ENCODE measurements around the gene PIK3R5. TPM values are rescaled to one million over a fixed set of nuclear protein-coding genes. Genes with fewer than 3 reads are reported as not detected.

Gene PIK3R5
- polyA plus RNA-seq, 1 donor from 2014 or later: not detected

- no peaks in the 10 kb centered on the region for H3K9me3 ChIP-seq (ENCODE audit: low read length)
- no peak overlapping the region for H2AFZ ChIP-seq (ENCODE audit: low read depth, low read length)
- H3K79me2 ChIP-seq (replicated peaks; ENCODE audit: insufficient read depth, low read length): no peaks in the 10 kb centered on the region
- H3K36me3 ChIP-seq (ENCODE audit: insufficient read depth, low read length): no peaks in the 10 kb centered on the region
- no peak overlapping the region for H3K4me3 ChIP-seq (ENCODE audit: low read length)
- TF ChIP-seq SMC3 (conservative IDR thresholded peaks at IDR 0.05; ENCODE audit: poor library complexity): no peak
- TF ChIP-seq TAF1 (IDR thresholded peaks at IDR 0.05; ENCODE audit: low read depth): no peak
- TF ChIP-seq, protein P1, sequence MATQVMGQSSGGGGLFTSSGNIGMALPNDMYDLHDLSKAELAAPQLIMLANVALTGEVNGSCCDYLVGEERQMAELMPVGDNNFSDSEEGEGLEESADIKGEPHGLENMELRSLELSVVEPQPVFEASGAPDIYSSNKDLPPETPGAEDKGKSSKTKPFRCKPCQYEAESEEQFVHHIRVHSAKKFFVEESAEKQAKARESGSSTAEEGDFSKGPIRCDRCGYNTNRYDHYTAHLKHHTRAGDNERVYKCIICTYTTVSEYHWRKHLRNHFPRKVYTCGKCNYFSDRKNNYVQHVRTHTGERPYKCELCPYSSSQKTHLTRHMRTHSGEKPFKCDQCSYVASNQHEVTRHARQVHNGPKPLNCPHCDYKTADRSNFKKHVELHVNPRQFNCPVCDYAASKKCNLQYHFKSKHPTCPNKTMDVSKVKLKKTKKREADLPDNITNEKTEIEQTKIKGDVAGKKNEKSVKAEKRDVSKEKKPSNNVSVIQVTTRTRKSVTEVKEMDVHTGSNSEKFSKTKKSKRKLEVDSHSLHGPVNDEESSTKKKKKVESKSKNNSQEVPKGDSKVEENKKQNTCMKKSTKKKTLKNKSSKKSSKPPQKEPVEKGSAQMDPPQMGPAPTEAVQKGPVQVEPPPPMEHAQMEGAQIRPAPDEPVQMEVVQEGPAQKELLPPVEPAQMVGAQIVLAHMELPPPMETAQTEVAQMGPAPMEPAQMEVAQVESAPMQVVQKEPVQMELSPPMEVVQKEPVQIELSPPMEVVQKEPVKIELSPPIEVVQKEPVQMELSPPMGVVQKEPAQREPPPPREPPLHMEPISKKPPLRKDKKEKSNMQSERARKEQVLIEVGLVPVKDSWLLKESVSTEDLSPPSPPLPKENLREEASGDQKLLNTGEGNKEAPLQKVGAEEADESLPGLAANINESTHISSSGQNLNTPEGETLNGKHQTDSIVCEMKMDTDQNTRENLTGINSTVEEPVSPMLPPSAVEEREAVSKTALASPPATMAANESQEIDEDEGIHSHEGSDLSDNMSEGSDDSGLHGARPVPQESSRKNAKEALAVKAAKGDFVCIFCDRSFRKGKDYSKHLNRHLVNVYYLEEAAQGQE (IDR thresholded peaks at IDR 0.05; ENCODE audit: borderline replicate concordance): no peak
- TF ChIP-seq POLR2AphosphoS5 (IDR thresholded peaks at IDR 0.05): no peak
- no peak for TF ChIP-seq RAD21 (conservative IDR thresholded peaks at IDR 0.05)
- TF ChIP-seq, protein P2, sequence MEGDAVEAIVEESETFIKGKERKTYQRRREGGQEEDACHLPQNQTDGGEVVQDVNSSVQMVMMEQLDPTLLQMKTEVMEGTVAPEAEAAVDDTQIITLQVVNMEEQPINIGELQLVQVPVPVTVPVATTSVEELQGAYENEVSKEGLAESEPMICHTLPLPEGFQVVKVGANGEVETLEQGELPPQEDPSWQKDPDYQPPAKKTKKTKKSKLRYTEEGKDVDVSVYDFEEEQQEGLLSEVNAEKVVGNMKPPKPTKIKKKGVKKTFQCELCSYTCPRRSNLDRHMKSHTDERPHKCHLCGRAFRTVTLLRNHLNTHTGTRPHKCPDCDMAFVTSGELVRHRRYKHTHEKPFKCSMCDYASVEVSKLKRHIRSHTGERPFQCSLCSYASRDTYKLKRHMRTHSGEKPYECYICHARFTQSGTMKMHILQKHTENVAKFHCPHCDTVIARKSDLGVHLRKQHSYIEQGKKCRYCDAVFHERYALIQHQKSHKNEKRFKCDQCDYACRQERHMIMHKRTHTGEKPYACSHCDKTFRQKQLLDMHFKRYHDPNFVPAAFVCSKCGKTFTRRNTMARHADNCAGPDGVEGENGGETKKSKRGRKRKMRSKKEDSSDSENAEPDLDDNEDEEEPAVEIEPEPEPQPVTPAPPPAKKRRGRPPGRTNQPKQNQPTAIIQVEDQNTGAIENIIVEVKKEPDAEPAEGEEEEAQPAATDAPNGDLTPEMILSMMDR (IDR thresholded peaks at IDR 0.05; ENCODE audit: poor library complexity, severe bottlenecking): no peak
- no peak overlapping the region for H3K4me2 ChIP-seq (ENCODE audit: low read length)
- no peaks in the 10 kb centered on the region for H3F3A ChIP-seq (ENCODE audit: insufficient read depth, low read length, poor library complexity, severe bottlenecking)
- no peaks in the 10 kb centered on the region for H4K20me1 ChIP-seq (ENCODE audit: insufficient read depth)
- H3K27me3 ChIP-seq (ENCODE audit: insufficient read depth, low read depth, low read length): no peaks in the 10 kb centered on the region
- no peak overlapping the region for H3K9ac ChIP-seq (ENCODE audit: low read length)
- no peaks in the 10 kb centered on the region for H3K9me2 ChIP-seq (ENCODE audit: insufficient read depth, low read length)
- no peak overlapping the region for H3K27ac ChIP-seq (ENCODE audit: low read length)
Measured at GRCh38 chr17:8925141-8925540, 40.4 kb downstream of the PIK3R5 start.

DNA sequence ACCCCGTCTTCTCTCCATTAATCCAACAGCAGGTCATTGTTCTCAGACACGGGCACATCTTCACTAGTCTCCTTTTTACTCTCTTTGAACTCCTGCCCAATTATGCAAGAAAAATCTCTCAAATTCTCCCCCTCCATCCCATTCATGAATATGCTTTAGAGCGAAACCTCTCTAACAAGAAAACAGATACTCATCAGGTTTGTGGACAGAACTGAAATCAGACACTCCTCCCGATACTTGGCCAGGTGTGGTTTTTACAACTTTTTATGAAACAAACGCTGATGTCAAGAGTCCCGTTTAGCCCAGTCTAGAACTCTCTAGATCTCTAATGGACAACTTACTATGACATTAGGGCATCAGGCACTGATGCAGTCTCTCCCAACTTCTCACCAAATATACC lies 40.9 kb downstream of the PIK3R5 start:
- no peaks in the 10 kb centered on the region for H4K20me1 ChIP-seq (ENCODE audit: insufficient read depth)
- no peaks in the 10 kb centered on the region for H3K79me2 ChIP-seq (replicated peaks; ENCODE audit: insufficient read depth, low read length)
- no peak overlapping the region for H3K4me3 ChIP-seq (ENCODE audit: low read length)
- H3K27ac ChIP-seq (ENCODE audit: low read length): no peak overlapping the region
- no peak overlapping the region for H3K9ac ChIP-seq (ENCODE audit: low read length)
- H2AFZ ChIP-seq (ENCODE audit: low read depth, low read length): no peak overlapping the region
- no peak for TF ChIP-seq TAF1 (IDR thresholded peaks at IDR 0.05; ENCODE audit: low read depth)
- TF ChIP-seq, protein P1 (IDR thresholded peaks at IDR 0.05; ENCODE audit: borderline replicate concordance): no peak
- no peak for TF ChIP-seq EZH2 (IDR thresholded peaks at IDR 0.05; ENCODE audit: borderline replicate concordance, insufficient read depth, low read length, poor library complexity, severe bottlenecking)
- no peak for TF ChIP-seq MXI1 (conservative IDR thresholded peaks at IDR 0.05; ENCODE audit: poor library complexity, severe bottlenecking)
- no peak for TF ChIP-seq RAD21 (conservative IDR thresholded peaks at IDR 0.05)
- TF ChIP-seq EP300 (conservative IDR thresholded peaks at IDR 0.05; ENCODE audit: poor library complexity, severe bottlenecking): no peak
- no peak for TF ChIP-seq POLR2AphosphoS5 (IDR thresholded peaks at IDR 0.05)
- no peak for TF ChIP-seq SMC3 (conservative IDR thresholded peaks at IDR 0.05; ENCODE audit: poor library complexity)
- TF ChIP-seq, protein P2 (IDR thresholded peaks at IDR 0.05; ENCODE audit: poor library complexity, severe bottlenecking): no peak
- no peaks in the 10 kb centered on the region for H3K9me2 ChIP-seq (ENCODE audit: insufficient read depth, low read length)
- H3K4me2 ChIP-seq (ENCODE audit: low read length): no peak overlapping the region
- no peaks in the 10 kb centered on the region for H3K27me3 ChIP-seq (ENCODE audit: insufficient read depth, low read depth, low read length)
- H3F3A ChIP-seq (ENCODE audit: insufficient read depth, low read length, poor library complexity, severe bottlenecking): no peaks in the 10 kb centered on the region
- H3K9me3 ChIP-seq (ENCODE audit: low read length): no peaks in the 10 kb centered on the region
- H3K36me3 ChIP-seq (ENCODE audit: insufficient read depth, low read length): no peaks in the 10 kb centered on the region

Measured in neural cell (in vitro differentiated cells).